NCI-H2196 (cell line): Measurements from ENCODE around the gene THAP12.

ENCODE experiments used
- DNase-seq: peaks from one replicate; lab custom pipeline; 2025; ENCODE audit not compliant: unreplicated experiment; lab: John Stamatoyannopoulos, UW

The THAP12 gene

GRCh38 chr11:76380159-76380976 lies 564 bp downstream of the THAP12 start:
- DNase-seq: no peak

- DNase-seq: no peak
These were observed 1.1 kb downstream of the THAP12 start for GRCh38 chr11:76379807-76380158.

- DNase-seq: no peak
These were observed 4.0 kb downstream of the THAP12 start for GRCh38 chr11:76376746-76377558.

GRCh38 chr11:76371170-76371569 lies 9.8 kb downstream of the THAP12 start:
- DNase-seq: no peak

- DNase-seq: no peak
These were observed 11.5 kb downstream of the THAP12 start for GRCh38 chr11:76369406-76369805.

GRCh38 chr11:76368490-76368889 lies 12.4 kb downstream of the THAP12 start:
- no peak for DNase-seq

- DNase-seq: no peak
These were observed 15.8 kb downstream of the THAP12 start for GRCh38 chr11:76365038-76365679.

- DNase-seq: no peak
These were observed 18.2 kb downstream of the THAP12 start for GRCh38 chr11:76362716-76363115.

GRCh38 chr11:76361776-76362175 lies 19.2 kb downstream of the THAP12 start:
- DNase-seq: no peak

- DNase-seq: no peak
These were observed 19.6 kb downstream of the THAP12 start for GRCh38 chr11:76361374-76361773.

GRCh38 chr11:76355172-76355571 lies 25.8 kb downstream of the THAP12 start:
- no peak for DNase-seq

GRCh38 chr11:76348348-76348747 lies 32.6 kb downstream of the THAP12 start:
- no peak for DNase-seq

GRCh38 chr11:76347466-76347865 lies 33.5 kb downstream of the THAP12 start:
- DNase-seq: peak; percentile 28

- no peak for DNase-seq
These were observed 41.7 kb downstream of the THAP12 start for GRCh38 chr11:76339221-76339620.

- DNase-seq: no peak
These were observed 43.0 kb downstream of the THAP12 start for GRCh38 chr11:76337923-76338322.

- DNase-seq: no peak
These were observed 43.5 kb downstream of the THAP12 start for GRCh38 chr11:76337469-76337868.

GRCh38 chr11:76336597-76336996 lies 44.3 kb downstream of the THAP12 start:
- no peak for DNase-seq

- DNase-seq: no peak
These were observed 45.1 kb downstream of the THAP12 start for GRCh38 chr11:76335842-76336241.

GRCh38 chr11:76334826-76335389 lies 46.0 kb downstream of the THAP12 start:
- DNase-seq: no peak

- no peak for DNase-seq
These were observed 50.3 kb downstream of the THAP12 start for GRCh38 chr11:76330651-76331050.

- no peak for DNase-seq
These were observed 50.9 kb downstream of the THAP12 start for GRCh38 chr11:76329983-76330382.
